ENCODE results near the gene ZNF626. TPM values are rescaled to one million over a fixed set of nuclear protein-coding genes. Genes with fewer than 3 reads are reported as not detected.

Gene ZNF626
- not detected in 5 replicates for total RNA-seq (2022; extraction: Qiagen RNA extraction)

GRCh38 chr19:20661150-20661819, at the start of gene ZNF626:
ZNF626 (minus strand) TSS chr19:20661571; CDS start chr19:20661446, 125 bp downstream.

Other genes starting within 250 kb of the ZNF626 start
- gene ZNF737, start 95.8 kb downstream of the ZNF626 start, total RNA-seq (2022; extraction: Qiagen RNA extraction): 0.14 TPM in 1 of 5 replicates, not detected in the others
- not detected in 5 replicates for gene ZNF66, start 114.7 kb upstream of the ZNF626 start, total RNA-seq (2022; extraction: Qiagen RNA extraction)

Measured in A549 treated with Mapracorat at 1 μM for 4 hours (cell line).